Heart left ventricle (tissue), 16 donors: ENCODE measurements around the gene WWOX. TPM values are rescaled to one million over a fixed set of nuclear protein-coding genes. Genes with fewer than 3 reads are reported as not detected.

ENCODE experiments used
- ATAC-seq, 4 donors: fragments of 200-7000 bp; cut with Tn5 transposase; one replicate each; pipeline ENCODE4 v1.9.1; 2020 to 2022; ENCODE audit warnings: moderate library complexity in 4 of 4, mild to moderate bottlenecking in 3 of 4, moderate number of reproducible peaks in 1 of 4
- DNase-seq, 5 donors: peaks; one replicate each; pipeline ENCODE4 v3.0.0-alpha.2; 2020
- H3K27ac ChIP-seq, 12 donors: fragments of 200-600 bp; sonication (generic) in 4 of 12; one replicate each; pipeline versions ENCODE4 v1.5.0 to v1.8.0; 2016 to 2022; ENCODE audit warnings: mild to moderate bottlenecking in 2 of 12
- H3K27me3 ChIP-seq, 9 donors: fragments of 200-600 bp; sonication (generic) in 2 of 9; one replicate each; pipeline versions ENCODE4 v1.5.1 to v1.8.0; 2016 to 2022; ENCODE audit warnings: mild to moderate bottlenecking in 3 of 9
- H3K36me3 ChIP-seq, 9 donors: fragments of 200-600 bp; sonication (generic) in 2 of 9; one replicate each; pipeline versions ENCODE4 v1.5.0 to v1.8.0; 2018 to 2022; ENCODE audit warnings: mild to moderate bottlenecking in 2 of 9
- H3K4me1 ChIP-seq, 12 donors: fragments of 200-600 bp; sonication (generic) in 4 of 12; one replicate each; pipeline versions ENCODE4 v1.5.0 to v1.8.0; 2016 to 2022; ENCODE audit warnings: mild to moderate bottlenecking in 3 of 12
- H3K4me3 ChIP-seq, 12 donors: fragments of 200-600 bp; sonication (generic) in 4 of 12; one replicate each; pipeline versions ENCODE4 v1.5.0 to v1.8.0; 2017 to 2022; ENCODE audit warnings: mild to moderate bottlenecking in 9 of 12, moderate library complexity in 4 of 12
- H3K9me3 ChIP-seq, 12 donors: fragments of 200-600 bp; sonication (generic) in 4 of 12; one replicate each; pipeline versions ENCODE4 v1.5.0 to v1.8.0; 2016 to 2022; ENCODE audit warnings: mild to moderate bottlenecking in 1 of 12
- POLR2A ChIP-seq, 2 donors: fragments of 450-650 bp; IDR thresholded peaks; one replicate each; pipeline ENCODE4 v1.6.1; 2017; ENCODE audit warnings: antibody characterized with exemption in 2 of 2, mild to moderate bottlenecking in 2 of 2, moderate library complexity in 2 of 2
- WGBS, 4 donors: extraction: QIAGEN DNeasy Blood & Tissue Kit in 2 of 4; methylation state at CpG; one replicate each; pipeline versions ENCODE4 v1.1.5 to v1.1.7; 2013 to 2018; 5-methylcytosine and 5-hydroxymethylcytosine counted together
- intact Hi-C, 10 donors: fragments of 100-400 bp; cut with DNase I; formaldehyde crosslinking; loops; one replicate each; pipeline versions ENCODE4 v1.11.1 to v1.14.2; 2022
- polyA plus RNA-seq, 2 donors: library from polyadenylated mRNA; stranded (reverse); fragments of 200-250 nt; gene quantifications; one replicate each; pipeline ENCODE4 v1.2.3, GENCODE V29; 2013
- total RNA-seq, 9 donors: library from RNA; depleted of rRNA in 2 of 9; stranded (reverse); fragments of >200 nt in 2 of 9; fragmentation: NEBNext Ultra II Directional in 3 of 9; extraction: Animal tissue kit (Norgen Biotek cat#: 25700) in 3 of 9; gene quantifications; one replicate each; pipeline versions ENCODE4 v1.1.0 to v1.2.4, GENCODE V29; 2016 to 2023
- TF ChIP-seq, protein P1 (sequence below), 12 donors: fragments of 200-600 bp; sonication (generic) in 4 of 12; IDR thresholded peaks; one replicate each; pipeline versions ENCODE4 v1.5.0 to v1.8.0; 2018 to 2022; ENCODE audit warnings: antibody characterized with exemption in 12 of 12, mild to moderate bottlenecking in 5 of 12
- donor health status: ischemic (EF 13 %, LVEDD 7.1; RV severe dilation, severe dysfunction).
- donor health status: healthy with polysubstance abuse.
- donor health status: DM: no; HTN: yes; CAD: no.
- donor health status: DM: no; HTN: no; CAD: no.
- donor health status: ischemic (EF 25% LVEDD 6.9; RV normal size, moderate dysfunction).
- donor health status: ischemic (EF 25% LVEDD 5.7; RV mildly dilated, moderate dysfunction).
- donor health status: healthy.
- donor health status: DM: yes; HTN: yes; CAD: no.
- donor health status: ischemic (EF 35%, LVEDD 5.7; RV mildly dilated, moderate dysfunction).
- donor health status: nonischemic (EF 11% LVEDD 7.7; RV severe dilation, severe dysfunction).
- donor health status: DM: yes; HTN: yes; CAD: no.
- donor health status: PGD.
- donor health status: ischemic (EF 29% LVEDD 5.4; RV normal size, mild dysfunction).
- donor health status: nonischemic (EF 23%, LVEDD 6.1; RV moderate dilation, normal function).

Gene WWOX
- total and polyA plus RNA-seq, 11 donors, result 4.3 to 18.3 (median 9.1) TPM

DNA sequence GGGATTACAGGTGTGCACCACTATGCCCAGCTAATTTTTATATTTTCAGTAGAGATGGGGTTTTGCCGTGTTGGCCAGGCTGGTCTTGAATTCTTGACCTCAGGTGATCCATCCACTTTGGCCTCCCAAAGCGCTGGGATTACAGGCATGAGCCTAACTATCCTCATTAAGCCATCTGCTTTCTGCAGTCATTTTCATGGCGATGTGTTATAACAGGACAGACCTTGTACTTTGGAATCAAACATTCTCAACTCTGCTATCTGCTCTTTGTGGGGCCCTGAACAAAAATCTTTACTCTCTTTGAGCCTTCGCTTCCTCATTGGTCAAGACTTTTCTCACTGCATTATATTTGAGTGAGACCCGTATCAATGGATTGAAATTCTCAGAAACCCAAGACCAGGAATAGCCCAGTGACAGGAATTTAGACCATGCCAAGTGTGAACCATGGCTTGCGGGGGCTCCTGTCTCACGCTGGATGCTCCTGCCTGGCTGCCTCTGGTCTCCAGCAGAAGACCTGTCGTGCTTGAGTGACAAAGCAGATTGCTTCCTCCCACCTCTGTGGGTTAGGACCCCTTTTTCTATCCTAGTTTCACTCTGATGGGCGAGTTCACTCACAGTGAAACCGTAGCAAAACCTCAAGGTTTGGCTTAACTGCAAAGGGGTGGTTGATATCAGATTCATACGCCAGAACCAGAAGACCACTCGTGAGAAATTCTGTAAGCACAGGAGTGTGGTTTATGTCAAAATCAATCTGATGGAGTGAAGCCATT lies 982.0 kb downstream of the WWOX start:
- intact Hi-C loops, result no loop called here
- H3K9me3 ChIP-seq, result no peaks in the 10 kb centered on the region
- H3K4me1 ChIP-seq, result peaks cover 0 to 4% (median 0%) of the 10 kb centered on the region in 12 donors
- no peak overlapping the region for H3K4me3 ChIP-seq
- TF ChIP-seq, protein P1, sequence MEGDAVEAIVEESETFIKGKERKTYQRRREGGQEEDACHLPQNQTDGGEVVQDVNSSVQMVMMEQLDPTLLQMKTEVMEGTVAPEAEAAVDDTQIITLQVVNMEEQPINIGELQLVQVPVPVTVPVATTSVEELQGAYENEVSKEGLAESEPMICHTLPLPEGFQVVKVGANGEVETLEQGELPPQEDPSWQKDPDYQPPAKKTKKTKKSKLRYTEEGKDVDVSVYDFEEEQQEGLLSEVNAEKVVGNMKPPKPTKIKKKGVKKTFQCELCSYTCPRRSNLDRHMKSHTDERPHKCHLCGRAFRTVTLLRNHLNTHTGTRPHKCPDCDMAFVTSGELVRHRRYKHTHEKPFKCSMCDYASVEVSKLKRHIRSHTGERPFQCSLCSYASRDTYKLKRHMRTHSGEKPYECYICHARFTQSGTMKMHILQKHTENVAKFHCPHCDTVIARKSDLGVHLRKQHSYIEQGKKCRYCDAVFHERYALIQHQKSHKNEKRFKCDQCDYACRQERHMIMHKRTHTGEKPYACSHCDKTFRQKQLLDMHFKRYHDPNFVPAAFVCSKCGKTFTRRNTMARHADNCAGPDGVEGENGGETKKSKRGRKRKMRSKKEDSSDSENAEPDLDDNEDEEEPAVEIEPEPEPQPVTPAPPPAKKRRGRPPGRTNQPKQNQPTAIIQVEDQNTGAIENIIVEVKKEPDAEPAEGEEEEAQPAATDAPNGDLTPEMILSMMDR (IDR thresholded peaks at IDR 0.05), result no peak
- no peak for TF ChIP-seq POLR2A (IDR thresholded peaks at IDR 0.05)
- WGBS, 4 donors, result 91 to 94% (median 91%) methylated on average over 12 of the region's 12 CpGs
- no peak for ATAC-seq
- no peak for DNase-seq
- no peaks in the 10 kb centered on the region for H3K36me3 ChIP-seq
- H3K27ac ChIP-seq, result no peak overlapping the region
- no peaks in the 10 kb centered on the region for H3K27me3 ChIP-seq

DNA sequence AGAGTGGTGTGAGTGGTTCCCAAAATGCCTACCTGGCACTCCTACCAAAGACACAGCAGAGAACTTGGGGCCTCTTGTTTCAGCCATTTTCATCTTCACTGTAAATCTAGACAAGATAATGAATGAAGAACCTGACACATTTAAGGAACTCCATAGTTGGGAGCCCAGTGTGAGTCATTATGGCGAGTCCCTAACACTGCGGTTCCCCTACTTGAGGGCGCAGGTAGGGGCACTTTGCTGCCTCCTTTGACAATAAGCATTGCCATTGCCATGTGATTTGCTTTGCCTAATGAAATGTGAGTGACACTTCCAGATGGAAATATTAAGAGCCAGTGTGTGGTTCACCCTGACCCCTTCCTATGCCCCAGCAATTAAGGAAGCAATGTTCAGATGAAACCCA lies 983.5 kb downstream of the WWOX start:
- TF ChIP-seq, protein P1 (IDR thresholded peaks at IDR 0.05), result no peak
- TF ChIP-seq POLR2A (IDR thresholded peaks at IDR 0.05), result no peak
- H3K9me3 ChIP-seq, result no peaks in the 10 kb centered on the region
- intact Hi-C loops, result no loop called here
- DNase-seq (no peak), ATAC-seq (no peak)
- no peak overlapping the region for H3K4me3 ChIP-seq
- H3K27ac ChIP-seq, result no peak overlapping the region
- no peaks in the 10 kb centered on the region for H3K27me3 ChIP-seq
- H3K36me3 ChIP-seq, result no peaks in the 10 kb centered on the region
- WGBS, 4 donors, result 93 to 100% (median 95%) methylated on average over 3 of the region's 3 CpGs
- H3K4me1 ChIP-seq, result peaks cover 0 to 4% (median 0%) of the 10 kb centered on the region in 12 donors

DNA sequence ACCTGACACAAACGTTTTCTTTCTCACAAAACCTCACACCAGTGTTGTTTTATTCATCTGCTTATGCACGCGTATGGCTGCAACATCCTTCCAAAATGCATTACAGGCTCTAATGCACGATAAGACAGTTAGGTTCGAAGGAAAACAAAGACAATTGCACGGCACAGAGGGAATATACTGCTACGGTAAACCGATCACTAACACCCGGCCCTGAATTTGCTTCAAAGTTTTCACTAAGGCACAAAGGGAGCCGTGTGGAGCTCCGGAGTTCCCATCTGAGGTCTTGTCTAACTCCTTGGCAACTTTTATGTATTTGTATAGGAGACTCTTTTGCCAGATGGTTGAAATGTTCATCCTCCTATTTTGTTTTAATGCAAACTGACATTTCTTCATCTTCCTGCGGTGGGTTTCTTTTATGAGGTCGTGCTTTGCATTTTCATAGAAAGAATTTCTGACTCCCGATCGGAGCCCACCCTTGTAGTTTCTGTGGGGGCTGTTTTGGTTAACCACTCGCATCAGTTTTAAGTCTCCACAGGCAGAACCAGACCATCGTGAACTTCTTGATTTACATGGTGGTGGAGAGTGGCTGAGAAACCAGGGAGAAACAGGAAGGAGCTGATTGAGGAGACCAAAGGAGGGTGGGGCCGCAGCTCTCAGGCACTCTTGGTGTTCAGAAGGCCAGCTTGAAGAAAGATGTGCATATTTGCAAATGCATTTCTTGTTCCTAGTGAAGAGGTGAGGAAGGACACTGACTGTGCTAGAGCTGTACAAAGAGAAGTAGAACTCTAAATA lies 984.2 kb downstream of the WWOX start:
- intact Hi-C loops, result no loop called here
- ATAC-seq (no peak), DNase-seq (no peak)
- Histone ChIP-seq H3K27me3 (no peaks in the 10 kb centered on the region), H3K4me3 (no peak overlapping the region), H3K27ac (no peak overlapping the region), H3K9me3 (no peaks in the 10 kb centered on the region), H3K4me1 (peaks cover 0 to 4% (median 0%) of the 10 kb centered on the region in 12 donors), H3K36me3 (no peaks in the 10 kb centered on the region)
- 86 to 88% (median 87%) methylated on average over 18 of the region's 18 CpGs for WGBS, 4 donors
- TF ChIP-seq POLR2A (IDR thresholded peaks at IDR 0.05), result no peak

DNA sequence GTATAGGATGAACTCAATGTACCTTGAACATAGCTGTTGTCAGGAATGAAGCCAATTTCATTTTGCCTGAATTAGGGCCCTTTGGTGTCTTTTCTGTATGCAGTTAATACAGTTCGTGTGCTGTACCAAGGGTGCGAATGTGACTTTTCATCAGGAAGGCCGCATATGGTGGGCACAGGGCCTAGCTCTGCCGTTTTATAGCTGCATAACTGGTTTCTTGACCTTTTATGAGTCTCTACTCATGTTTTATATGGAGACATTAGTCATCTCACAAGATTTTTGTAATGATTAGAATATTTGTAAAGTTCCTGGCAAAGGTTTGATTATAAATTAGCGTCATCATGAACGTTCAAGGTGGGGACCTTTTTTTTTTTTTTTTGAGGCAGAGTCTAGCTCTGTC lies 989.5 kb downstream of the WWOX start:
- Histone ChIP-seq H3K4me1 (peaks cover 0 to 42% (median 0%) of the 10 kb centered on the region in 12 donors), H3K9me3 (no peaks in the 10 kb centered on the region), H3K4me3 (no peak overlapping the region), H3K27me3 (no peaks in the 10 kb centered on the region), H3K36me3 (no peaks in the 10 kb centered on the region), H3K27ac (no peak overlapping the region)
- DNase-seq, result no peak
- TF ChIP-seq POLR2A (IDR thresholded peaks at IDR 0.05), result no peak
- TF ChIP-seq, protein P1 (IDR thresholded peaks at IDR 0.05), result no peak
- no peak for ATAC-seq
- intact Hi-C loops, result no loop called here
- whole genome bisulfite sequencing, 4 donors, result 91 to 94% (median 93%) methylated on average over 6 of the region's 6 CpGs
